ENCODE data around the gene SORL1.

The SORL1 gene

DNA sequence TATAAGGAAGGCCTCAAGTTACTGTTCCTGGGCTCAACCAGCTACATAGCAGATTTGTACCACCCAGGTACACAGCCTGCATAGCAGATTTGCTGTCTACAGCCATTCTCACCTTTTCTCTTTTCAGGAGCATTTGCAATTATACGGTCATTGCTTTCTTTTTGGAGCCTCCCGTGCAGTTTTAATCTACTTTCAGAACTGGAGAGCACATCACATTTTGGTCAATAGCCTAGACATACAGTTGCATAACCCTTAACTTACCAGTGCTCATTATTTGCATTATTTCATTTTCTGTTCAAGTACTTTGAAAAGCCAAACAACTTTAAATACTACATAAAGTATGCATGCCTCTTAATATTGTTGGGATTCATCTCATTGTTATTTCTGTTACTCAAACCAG is 151.2 kb downstream of the SORL1 start:
- DNase-seq (ENCODE audit: low read depth), result no peak
- TF ChIP-seq, protein P1, sequence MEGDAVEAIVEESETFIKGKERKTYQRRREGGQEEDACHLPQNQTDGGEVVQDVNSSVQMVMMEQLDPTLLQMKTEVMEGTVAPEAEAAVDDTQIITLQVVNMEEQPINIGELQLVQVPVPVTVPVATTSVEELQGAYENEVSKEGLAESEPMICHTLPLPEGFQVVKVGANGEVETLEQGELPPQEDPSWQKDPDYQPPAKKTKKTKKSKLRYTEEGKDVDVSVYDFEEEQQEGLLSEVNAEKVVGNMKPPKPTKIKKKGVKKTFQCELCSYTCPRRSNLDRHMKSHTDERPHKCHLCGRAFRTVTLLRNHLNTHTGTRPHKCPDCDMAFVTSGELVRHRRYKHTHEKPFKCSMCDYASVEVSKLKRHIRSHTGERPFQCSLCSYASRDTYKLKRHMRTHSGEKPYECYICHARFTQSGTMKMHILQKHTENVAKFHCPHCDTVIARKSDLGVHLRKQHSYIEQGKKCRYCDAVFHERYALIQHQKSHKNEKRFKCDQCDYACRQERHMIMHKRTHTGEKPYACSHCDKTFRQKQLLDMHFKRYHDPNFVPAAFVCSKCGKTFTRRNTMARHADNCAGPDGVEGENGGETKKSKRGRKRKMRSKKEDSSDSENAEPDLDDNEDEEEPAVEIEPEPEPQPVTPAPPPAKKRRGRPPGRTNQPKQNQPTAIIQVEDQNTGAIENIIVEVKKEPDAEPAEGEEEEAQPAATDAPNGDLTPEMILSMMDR (IDR thresholded peaks at IDR 0.05; ENCODE audit: low read depth, low read length), result no peak
- TF ChIP-seq, protein P2, sequence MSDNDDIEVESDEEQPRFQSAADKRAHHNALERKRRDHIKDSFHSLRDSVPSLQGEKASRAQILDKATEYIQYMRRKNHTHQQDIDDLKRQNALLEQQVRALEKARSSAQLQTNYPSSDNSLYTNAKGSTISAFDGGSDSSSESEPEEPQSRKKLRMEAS (IDR thresholded peaks at IDR 0.05; ENCODE audit: low read depth, low read length), result no peak
- TF ChIP-seq MYC (IDR thresholded peaks at IDR 0.05; ENCODE audit: low read depth, low read length), result no peak
- no peak for TF ChIP-seq POLR2A (IDR thresholded peaks at IDR 0.05; ENCODE audit: extremely low read depth, insufficient read length)
- H3K4me3 ChIP-seq (ENCODE audit: low read depth, low read length), result no peak overlapping the region

DNA sequence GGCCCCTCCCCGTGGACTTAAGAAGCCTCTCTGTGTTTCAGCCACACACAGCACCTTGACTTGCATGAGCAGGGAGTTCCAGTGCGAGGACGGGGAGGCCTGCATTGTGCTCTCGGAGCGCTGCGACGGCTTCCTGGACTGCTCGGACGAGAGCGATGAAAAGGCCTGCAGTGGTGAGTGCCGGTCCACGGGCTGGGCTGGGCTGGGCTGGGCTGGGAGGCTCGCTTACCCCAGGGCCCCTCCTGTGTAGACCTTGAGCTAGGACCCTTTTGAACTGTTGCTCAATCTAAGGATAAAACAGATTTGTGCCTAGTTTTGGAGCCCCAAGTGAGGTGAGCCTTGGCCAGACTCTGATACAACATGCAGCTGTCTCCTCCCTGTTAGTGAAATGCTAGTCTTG is 152.0 kb downstream of the SORL1 start:
- DNase-seq (ENCODE audit: low read depth), result no peak
- H3K4me3 ChIP-seq (ENCODE audit: low read depth, low read length), result no peak overlapping the region
- TF ChIP-seq POLR2A (IDR thresholded peaks at IDR 0.05; ENCODE audit: extremely low read depth, insufficient read length) (no peak), MYC (IDR thresholded peaks at IDR 0.05; ENCODE audit: low read depth, low read length) (no peak)
- TF ChIP-seq, protein P2 (IDR thresholded peaks at IDR 0.05; ENCODE audit: low read depth, low read length), result no peak

DNA sequence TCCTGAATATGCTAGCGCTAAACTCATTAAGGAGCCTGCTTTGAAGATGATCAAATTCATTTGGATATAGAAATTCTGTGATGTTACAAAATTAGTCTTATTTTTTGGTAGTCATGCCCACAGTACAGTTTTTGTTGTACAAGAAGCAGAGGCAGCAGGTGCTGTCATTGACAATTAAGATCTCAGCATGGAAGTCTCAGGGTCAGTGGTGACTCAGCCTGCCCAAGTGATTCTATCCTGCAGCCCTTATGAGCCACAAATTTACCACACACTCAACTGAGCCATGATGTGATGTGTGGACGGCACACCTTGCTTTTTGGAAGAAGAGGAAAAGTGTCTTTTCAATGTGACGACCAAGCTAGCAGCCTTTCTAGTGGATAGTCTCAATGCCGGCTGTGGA is 154.2 kb downstream of the SORL1 start:
- DNase-seq (ENCODE audit: low read depth), result no peak
- no peak overlapping the region for H3K4me3 ChIP-seq (ENCODE audit: low read depth, low read length)
- TF ChIP-seq, protein P2 (IDR thresholded peaks at IDR 0.05; ENCODE audit: low read depth, low read length), result no peak
- TF ChIP-seq POLR2A (IDR thresholded peaks at IDR 0.05; ENCODE audit: extremely low read depth, insufficient read length) (no peak), MYC (IDR thresholded peaks at IDR 0.05; ENCODE audit: low read depth, low read length) (no peak)
- TF ChIP-seq, protein P1 (IDR thresholded peaks at IDR 0.05; ENCODE audit: low read depth, low read length), result no peak

DNA sequence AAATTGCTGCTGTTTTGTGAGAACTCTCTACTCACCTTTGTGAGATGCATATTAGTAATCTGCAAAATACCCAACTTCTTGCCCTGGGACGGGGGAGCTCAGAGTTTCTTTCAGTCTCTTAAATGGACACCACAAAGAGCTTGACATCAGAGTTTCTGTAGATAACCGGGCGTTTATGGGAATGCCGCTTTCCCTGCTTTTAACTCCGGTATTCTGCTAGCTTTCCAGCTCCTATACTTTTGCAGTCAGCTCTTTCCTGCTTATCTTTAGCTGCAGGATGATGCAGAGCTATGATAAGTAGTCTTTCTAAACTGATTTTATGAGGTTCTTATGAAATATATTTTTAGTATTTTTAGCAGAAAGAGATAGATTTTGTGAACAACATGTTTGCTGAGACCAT is 155.2 kb downstream of the SORL1 start:
- TF ChIP-seq POLR2A (IDR thresholded peaks at IDR 0.05; ENCODE audit: extremely low read depth, insufficient read length) (no peak), MYC (IDR thresholded peaks at IDR 0.05; ENCODE audit: low read depth, low read length) (no peak)
- TF ChIP-seq, protein P1 (IDR thresholded peaks at IDR 0.05; ENCODE audit: low read depth, low read length), result no peak
- TF ChIP-seq, protein P2 (IDR thresholded peaks at IDR 0.05; ENCODE audit: low read depth, low read length), result no peak
- H3K4me3 ChIP-seq (ENCODE audit: low read depth, low read length), result no peak overlapping the region
- DNase-seq (ENCODE audit: low read depth), result no peak

DNA sequence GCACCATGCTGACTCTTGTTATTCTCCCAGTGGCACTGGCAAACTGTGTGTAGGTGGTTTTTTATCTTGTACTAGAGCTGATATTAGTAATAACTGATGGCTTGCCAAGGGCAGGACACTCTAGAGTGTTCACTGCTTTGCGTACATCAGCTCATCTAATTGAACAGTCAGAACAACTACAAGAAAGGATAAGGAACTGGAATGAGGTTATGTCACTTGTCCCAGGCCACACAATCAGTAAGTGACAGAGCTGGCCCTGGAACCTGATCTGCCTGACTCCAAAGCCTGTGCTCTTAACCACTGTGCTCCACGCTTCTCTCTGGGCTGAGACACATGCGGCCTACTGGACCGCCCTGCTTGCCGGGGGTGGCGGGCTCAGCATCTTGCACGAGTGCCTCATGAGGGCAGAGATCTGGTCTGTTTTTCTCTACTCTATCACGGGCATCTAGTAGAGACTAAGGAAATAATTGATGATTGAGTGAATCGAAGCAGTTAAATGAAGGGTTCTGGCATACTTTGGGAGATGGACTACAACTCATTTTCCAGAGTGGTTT is 156.5 kb downstream of the SORL1 start:
- H3K4me3 ChIP-seq (ENCODE audit: low read depth, low read length), result no peak overlapping the region
- TF ChIP-seq, protein P1 (IDR thresholded peaks at IDR 0.05; ENCODE audit: low read depth, low read length), result no peak
- TF ChIP-seq, protein P2 (IDR thresholded peaks at IDR 0.05; ENCODE audit: low read depth, low read length), result no peak
- TF ChIP-seq POLR2A (IDR thresholded peaks at IDR 0.05; ENCODE audit: extremely low read depth, insufficient read length) (no peak), MYC (IDR thresholded peaks at IDR 0.05; ENCODE audit: low read depth, low read length) (no peak)
- no peak for DNase-seq (ENCODE audit: low read depth)

DNA sequence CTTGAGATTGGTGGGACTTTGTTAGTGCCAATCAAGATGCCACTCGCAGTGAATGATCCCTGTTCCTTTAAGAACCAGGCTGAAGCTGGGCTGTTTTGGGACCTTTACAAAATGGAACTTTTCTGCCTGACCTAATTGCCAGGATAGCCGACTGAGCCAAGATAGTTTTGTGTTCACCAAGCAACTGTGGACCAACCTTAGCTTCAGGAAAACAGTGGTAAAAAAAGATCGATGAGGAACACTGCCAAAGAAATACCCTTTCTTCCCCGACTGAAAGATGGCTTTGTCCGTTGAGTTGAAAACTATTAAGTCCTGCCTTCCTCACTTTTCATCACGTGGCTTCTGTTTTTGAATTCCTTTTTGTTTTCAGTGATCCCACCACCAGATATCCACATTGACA is 158.6 kb downstream of the SORL1 start:
- TF ChIP-seq, protein P1 (IDR thresholded peaks at IDR 0.05; ENCODE audit: low read depth, low read length), result no peak
- TF ChIP-seq MYC (IDR thresholded peaks at IDR 0.05; ENCODE audit: low read depth, low read length) (no peak), POLR2A (IDR thresholded peaks at IDR 0.05; ENCODE audit: extremely low read depth, insufficient read length) (no peak)
- TF ChIP-seq, protein P2 (IDR thresholded peaks at IDR 0.05; ENCODE audit: low read depth, low read length), result no peak
- H3K4me3 ChIP-seq (ENCODE audit: low read depth, low read length), result no peak overlapping the region
- no peak for DNase-seq (ENCODE audit: low read depth)
